C4-2B (cell line): Measurements from ENCODE around the gene RGPD8.
"Not testable (repeated sequence)": the region's sequence is repeated elsewhere in the genome, so short reads cannot be mapped to it uniquely, and the experiment has no call there.

Source experiments
- H3K27ac ChIP-seq: fragments of 450-650 bp; 2 replicates; pipeline ENCODE4 v1.5.1; 2017
- ZFX ChIP-seq: fragments of 450-650 bp; IDR thresholded peaks from 2 replicates; pipeline ENCODE4 v1.6.1; 2017
- TF ChIP-seq, protein P1 (sequence below): fragments of 450-650 bp; conservative IDR thresholded peaks from 2 replicates; pipeline ENCODE4 v1.5.1; 2017; ENCODE audit warnings: mild to moderate bottlenecking

Gene RGPD8

DNA sequence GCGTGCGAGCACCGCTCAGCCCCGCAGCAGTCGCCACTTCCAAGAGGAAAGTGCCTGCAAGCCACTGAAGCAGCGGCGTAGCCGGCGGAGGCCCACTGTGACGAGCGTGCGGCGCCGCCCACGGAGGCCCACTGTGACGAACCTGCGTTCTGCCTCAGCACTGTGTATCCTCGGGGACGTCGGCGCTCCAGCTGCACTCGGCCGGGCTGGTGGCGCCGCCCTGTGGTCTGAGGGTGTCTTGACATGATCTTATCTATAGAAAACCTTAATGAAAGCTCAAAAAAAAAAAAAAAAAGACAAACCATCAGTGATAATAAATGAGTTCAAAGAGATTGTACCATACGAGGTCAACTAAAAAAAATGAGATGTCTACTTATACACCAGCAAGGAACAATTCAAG, at the start of gene RGPD8:
Gene RGPD8 (minus strand): TSS at position 166 of the 400 bp plus-strand sequence. CDS start 192 bp downstream, outside the sequence.
- TF ChIP-seq, protein P1, sequence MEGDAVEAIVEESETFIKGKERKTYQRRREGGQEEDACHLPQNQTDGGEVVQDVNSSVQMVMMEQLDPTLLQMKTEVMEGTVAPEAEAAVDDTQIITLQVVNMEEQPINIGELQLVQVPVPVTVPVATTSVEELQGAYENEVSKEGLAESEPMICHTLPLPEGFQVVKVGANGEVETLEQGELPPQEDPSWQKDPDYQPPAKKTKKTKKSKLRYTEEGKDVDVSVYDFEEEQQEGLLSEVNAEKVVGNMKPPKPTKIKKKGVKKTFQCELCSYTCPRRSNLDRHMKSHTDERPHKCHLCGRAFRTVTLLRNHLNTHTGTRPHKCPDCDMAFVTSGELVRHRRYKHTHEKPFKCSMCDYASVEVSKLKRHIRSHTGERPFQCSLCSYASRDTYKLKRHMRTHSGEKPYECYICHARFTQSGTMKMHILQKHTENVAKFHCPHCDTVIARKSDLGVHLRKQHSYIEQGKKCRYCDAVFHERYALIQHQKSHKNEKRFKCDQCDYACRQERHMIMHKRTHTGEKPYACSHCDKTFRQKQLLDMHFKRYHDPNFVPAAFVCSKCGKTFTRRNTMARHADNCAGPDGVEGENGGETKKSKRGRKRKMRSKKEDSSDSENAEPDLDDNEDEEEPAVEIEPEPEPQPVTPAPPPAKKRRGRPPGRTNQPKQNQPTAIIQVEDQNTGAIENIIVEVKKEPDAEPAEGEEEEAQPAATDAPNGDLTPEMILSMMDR: peak; percentile 68
- not testable (repeated sequence) for H3K27ac ChIP-seq

DNA sequence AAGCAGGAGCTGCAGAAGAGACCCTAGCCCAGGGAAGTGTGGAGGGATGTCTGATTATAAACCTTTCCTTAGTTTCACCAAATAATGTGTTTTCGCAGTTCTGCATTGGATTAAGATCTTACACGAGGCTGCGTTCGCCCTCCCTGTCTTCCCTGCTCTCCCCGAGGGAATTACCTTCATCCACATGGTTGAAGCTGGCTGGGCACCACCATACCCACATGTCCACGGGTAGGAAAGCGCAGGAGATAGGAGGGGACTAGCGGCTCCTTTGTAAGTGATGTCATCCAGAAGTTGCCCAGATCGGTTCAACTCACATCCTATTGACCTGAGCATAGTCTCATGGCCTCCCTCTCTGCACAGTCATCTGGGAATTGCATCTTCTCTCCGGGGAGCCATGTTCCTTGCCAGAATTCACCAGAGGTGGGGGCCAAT, 49.6 kb upstream of the RGPD8 start:
- TF ChIP-seq, protein P1: no peak
- no peak for TF ChIP-seq ZFX

DNA sequence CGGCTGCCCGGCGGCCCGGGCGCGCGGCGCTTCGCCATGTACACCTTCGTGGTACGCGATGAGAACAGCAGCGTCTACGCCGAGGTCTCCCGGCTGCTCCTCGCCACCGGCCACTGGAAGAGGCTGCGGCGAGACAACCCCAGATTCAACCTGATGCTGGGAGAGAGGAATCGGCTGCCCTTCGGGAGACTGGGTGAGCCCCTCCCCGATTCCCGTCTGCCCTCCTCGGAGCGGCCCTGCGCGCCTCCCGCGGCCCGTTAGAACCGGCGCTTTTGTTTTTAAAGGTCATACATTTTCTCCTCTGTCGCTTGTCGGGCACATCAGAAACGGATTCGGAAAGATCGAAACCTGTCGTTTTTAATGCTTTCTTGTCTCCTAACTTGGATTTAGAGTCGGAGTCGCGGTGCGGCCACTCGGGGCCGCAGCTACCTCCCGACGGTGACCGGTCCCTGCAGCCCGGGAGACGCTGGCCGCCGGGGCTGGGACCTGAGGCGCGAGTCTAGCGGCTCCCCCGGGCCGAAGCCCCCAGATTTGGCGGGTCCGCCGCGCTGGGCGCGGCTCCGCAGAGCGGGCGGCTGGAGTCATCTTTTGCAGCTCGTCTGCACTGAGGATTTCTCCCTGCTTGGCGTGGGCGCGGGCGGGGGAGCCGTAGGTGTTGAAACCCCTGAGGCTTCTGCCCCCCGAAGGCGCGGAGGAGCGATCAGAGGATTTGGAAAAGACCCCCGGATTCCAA, 49.0 kb upstream of the RGPD8 start:
- H3K27ac ChIP-seq: peak overlapping the region; percentile 87
- TF ChIP-seq ZFX: peak; percentile 52
- TF ChIP-seq, protein P1: no peak

More for the DNA sequence above, 49.6 kb upstream of the RGPD8 start:
- H3K27ac ChIP-seq: peak overlapping the region; percentile 87

DNA sequence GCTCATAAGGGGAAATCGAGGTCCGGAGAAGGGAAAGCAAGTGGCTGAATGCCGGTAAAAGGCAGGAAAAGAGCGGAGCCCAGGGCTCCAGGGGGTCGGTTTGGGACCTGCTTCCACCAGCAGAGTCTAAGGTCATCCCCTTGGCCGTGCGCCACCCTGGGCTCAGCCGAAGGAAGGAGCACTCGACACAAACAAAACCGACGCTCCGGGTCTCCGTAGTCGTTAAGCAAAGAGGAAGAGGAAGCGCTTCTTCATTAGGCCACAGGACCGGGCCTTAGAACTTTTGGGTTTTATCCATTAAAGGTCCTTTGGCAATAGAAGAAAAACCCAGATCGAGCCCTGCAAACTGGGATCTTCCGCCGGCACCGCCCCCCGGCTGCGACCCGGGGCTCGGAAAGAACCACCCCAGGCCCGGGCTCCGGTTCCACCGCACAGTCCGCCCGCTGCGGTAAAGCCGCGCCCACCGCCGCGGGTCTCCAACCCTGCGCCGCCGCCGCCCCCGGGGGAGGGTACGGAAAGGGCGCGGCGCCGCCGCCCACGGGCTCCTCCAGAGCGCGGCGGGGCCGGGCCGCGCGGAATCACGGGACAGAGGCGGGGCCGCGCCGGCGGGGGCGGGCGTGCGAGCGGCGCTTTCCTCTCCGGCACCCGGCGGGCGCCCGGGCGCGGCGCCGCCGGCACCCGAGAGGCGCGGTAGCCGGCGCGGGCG, 48.2 kb upstream of the RGPD8 start, which contains the start of gene TTL:
Gene TTL (plus strand): TSS at position 629 of the 706 bp plus-strand sequence. CDS start 189 bp downstream, outside the sequence.
- H3K27ac ChIP-seq: peak within 1 kb of the TSS; percentile 87
- TF ChIP-seq ZFX: no peak
- TF ChIP-seq, protein P1: no peak

DNA sequence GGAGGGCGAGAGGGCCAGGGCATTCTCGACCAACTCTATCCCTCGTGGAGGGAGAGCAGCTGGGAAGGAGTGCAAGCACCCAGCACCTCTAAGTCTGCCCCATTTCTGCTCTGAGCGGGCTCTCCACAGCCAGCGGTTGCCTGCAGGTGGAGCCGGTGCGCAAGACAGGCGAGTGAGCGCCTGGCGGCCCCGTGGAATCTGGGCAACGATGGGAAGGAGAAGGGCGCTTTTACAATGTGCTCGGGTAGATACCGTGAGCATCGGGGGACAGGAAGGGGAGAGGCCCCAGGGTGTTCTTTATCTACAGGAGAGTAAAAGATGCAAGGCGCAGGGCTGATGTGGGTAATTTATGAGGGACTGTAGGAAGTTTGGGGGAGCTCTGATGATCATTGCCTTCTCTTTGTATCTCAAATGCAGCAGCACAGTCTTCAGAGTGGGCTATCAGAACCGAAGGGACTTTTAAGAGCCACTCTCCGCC, 47.6 kb upstream of the RGPD8 start:
- TF ChIP-seq ZFX: no peak
- TF ChIP-seq, protein P1: peak; percentile 90
- peak overlapping the region; percentile 87 for H3K27ac ChIP-seq

DNA sequence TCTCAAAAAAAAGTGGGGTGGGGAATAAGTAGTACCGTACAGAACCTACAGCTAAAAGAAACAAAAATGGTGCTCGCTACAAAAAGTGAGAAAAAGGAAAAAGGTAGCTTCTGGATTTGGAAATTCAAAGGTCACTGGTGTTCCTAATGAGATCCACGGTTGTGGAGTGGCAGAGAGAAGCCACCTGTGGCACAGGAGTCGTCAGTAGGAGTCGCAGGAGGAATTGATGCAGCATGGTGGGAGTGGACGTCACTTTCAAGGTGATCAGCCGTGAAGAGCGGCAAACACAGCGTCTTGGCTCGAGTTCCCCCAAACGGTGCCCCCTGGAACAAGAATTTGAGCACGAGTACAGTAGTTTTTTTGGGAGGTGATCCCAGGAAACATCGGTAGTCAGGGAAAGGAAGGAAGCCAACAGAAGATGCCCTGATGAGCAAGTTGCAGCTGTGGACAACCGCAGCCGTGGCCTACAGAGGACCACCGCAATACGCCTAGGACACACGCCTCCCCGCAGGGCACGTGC, 47.1 kb upstream of the RGPD8 start:
- peak overlapping the region; percentile 87 for H3K27ac ChIP-seq
- no peak for TF ChIP-seq ZFX
- TF ChIP-seq, protein P1: no peak

DNA sequence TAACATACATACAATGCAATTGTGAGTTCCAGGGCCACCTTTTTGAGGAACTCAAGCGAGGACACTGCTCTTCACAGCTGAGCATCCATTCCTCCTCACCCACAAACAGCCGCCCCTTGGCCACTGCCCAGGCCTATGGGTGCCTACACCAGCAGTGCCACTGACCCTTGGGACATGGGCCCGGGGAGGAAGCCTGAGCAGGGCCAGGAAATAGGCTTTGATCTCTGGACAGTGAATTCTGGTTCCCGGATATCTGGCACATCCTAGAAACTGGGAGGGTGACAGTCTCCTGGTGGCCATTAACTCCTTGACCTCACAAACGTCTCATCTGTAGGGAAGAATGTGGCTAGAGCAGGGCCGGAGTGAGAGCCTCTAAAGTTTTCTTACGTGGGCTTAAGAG, 43.0 kb upstream of the RGPD8 start:
- TF ChIP-seq, protein P1: no peak
- no peak for TF ChIP-seq ZFX
- H3K27ac ChIP-seq: no peak overlapping the region
